ENCODE results near the gene MAML2. TPM values are rescaled to one million over a fixed set of nuclear protein-coding genes. Genes with fewer than 3 reads are reported as not detected.

MAML2 gene
- total RNA-seq, 1 donor from 2014 or later, result 3.8 TPM

- no peaks in the 10 kb centered on the region for H3K27me3 ChIP-seq
- Mint-ChIP-seq H3K4me3 (no peak overlapping the region), H3K9me3 (no peaks in the 10 kb centered on the region), H3K4me1 (peaks cover 22% of the 10 kb centered on the region), H3K27me3 (ENCODE audit: insufficient read depth, low read depth) (no peaks in the 10 kb centered on the region), H3K36me3 (peaks cover 1% of the 10 kb centered on the region), H3K27ac (no peak overlapping the region)
- no peaks in the 10 kb centered on the region for H3K79me2 ChIP-seq (ENCODE audit: low read depth)
- TF ChIP-seq EZH2phosphoT487 (IDR thresholded peaks at IDR 0.05), result no peak
- no peak for TF ChIP-seq CTCF (IDR thresholded peaks at IDR 0.05)
- no peak for TF ChIP-seq EZH2 (IDR thresholded peaks at IDR 0.05)
- no peak for DNase-seq (ENCODE audit: low spot score)
- no peak overlapping the region for H3K9ac ChIP-seq
- H2AFZ ChIP-seq (replicated peaks), result no peak overlapping the region
- no peak overlapping the region for H3K4me2 ChIP-seq
- no peaks in the 10 kb centered on the region for H4K20me1 ChIP-seq (ENCODE audit: low read depth)
- H3F3A ChIP-seq (ENCODE audit: low read depth), result no peaks in the 10 kb centered on the region
- H3K4me3 ChIP-seq, result no peak overlapping the region
- no peaks in the 10 kb centered on the region for H3K36me3 ChIP-seq
- no peak overlapping the region for H3K27ac ChIP-seq
- H3K4me1 ChIP-seq, result no peaks in the 10 kb centered on the region
- H3K9me3 ChIP-seq (ENCODE audit: low read depth), result no peaks in the 10 kb centered on the region
Observed at GRCh38 chr11:96292291-96293010, 50.5 kb downstream of the MAML2 start.

- no peak for DNase-seq (ENCODE audit: low spot score)
- Histone ChIP-seq H3K4me1 (no peaks in the 10 kb centered on the region), H3K36me3 (no peaks in the 10 kb centered on the region), H4K20me1 (ENCODE audit: low read depth) (no peaks in the 10 kb centered on the region), H3K9me3 (ENCODE audit: low read depth) (no peaks in the 10 kb centered on the region), H3K4me2 (no peak overlapping the region), H2AFZ (replicated peaks) (no peak overlapping the region), H3K27me3 (no peaks in the 10 kb centered on the region), H3K79me2 (ENCODE audit: low read depth) (no peaks in the 10 kb centered on the region), H3K4me3 (no peak overlapping the region), H3K27ac (no peak overlapping the region), H3F3A (ENCODE audit: low read depth) (no peaks in the 10 kb centered on the region), H3K9ac (no peak overlapping the region)
- TF ChIP-seq CTCF (IDR thresholded peaks at IDR 0.05), result no peak
- TF ChIP-seq EZH2 (IDR thresholded peaks at IDR 0.05), result no peak
- TF ChIP-seq EZH2phosphoT487 (IDR thresholded peaks at IDR 0.05), result no peak
- no peaks in the 10 kb centered on the region for H3K27me3 Mint-ChIP-seq (ENCODE audit: insufficient read depth, low read depth)
- H3K9me3 Mint-ChIP-seq, result peaks cover 4% of the 10 kb centered on the region
- H3K27ac Mint-ChIP-seq, result no peak overlapping the region
- no peaks in the 10 kb centered on the region for H3K36me3 Mint-ChIP-seq
- H3K4me1 Mint-ChIP-seq, result peaks cover 22% of the 10 kb centered on the region
- no peak overlapping the region for H3K4me3 Mint-ChIP-seq
Observed at GRCh38 chr11:96290631-96291030, 52.4 kb downstream of the MAML2 start.

GRCh38 chr11:96290031-96290430 is 53.0 kb downstream of the MAML2 start:
- Mint-ChIP-seq H3K27ac (no peak overlapping the region), H3K36me3 (peaks cover 2% of the 10 kb centered on the region), H3K4me3 (no peak overlapping the region), H3K27me3 (ENCODE audit: insufficient read depth, low read depth) (no peaks in the 10 kb centered on the region), H3K9me3 (peaks cover 9% of the 10 kb centered on the region), H3K4me1 (peaks cover 19% of the 10 kb centered on the region)
- Histone ChIP-seq H3F3A (ENCODE audit: low read depth) (no peaks in the 10 kb centered on the region), H3K79me2 (ENCODE audit: low read depth) (no peaks in the 10 kb centered on the region), H3K36me3 (no peaks in the 10 kb centered on the region), H2AFZ (replicated peaks) (no peak overlapping the region), H3K4me3 (no peak overlapping the region), H3K9ac (no peak overlapping the region), H3K9me3 (ENCODE audit: low read depth) (no peaks in the 10 kb centered on the region), H3K27ac (no peak overlapping the region), H3K4me1 (no peaks in the 10 kb centered on the region), H3K27me3 (no peaks in the 10 kb centered on the region), H4K20me1 (ENCODE audit: low read depth) (no peaks in the 10 kb centered on the region), H3K4me2 (no peak overlapping the region)
- no peak for DNase-seq (ENCODE audit: low spot score)
- TF ChIP-seq EZH2phosphoT487 (IDR thresholded peaks at IDR 0.05) (no peak), EZH2 (IDR thresholded peaks at IDR 0.05) (no peak), CTCF (IDR thresholded peaks at IDR 0.05) (no peak)

Measured in neural progenitor cell (in vitro differentiated cells).